ENCODE results near the gene VAV1.
"Not testable (repeated sequence)": the region's sequence is repeated elsewhere in the genome, so short reads cannot be mapped to it uniquely, and the experiment has no call there.

VAV1 gene

DNA sequence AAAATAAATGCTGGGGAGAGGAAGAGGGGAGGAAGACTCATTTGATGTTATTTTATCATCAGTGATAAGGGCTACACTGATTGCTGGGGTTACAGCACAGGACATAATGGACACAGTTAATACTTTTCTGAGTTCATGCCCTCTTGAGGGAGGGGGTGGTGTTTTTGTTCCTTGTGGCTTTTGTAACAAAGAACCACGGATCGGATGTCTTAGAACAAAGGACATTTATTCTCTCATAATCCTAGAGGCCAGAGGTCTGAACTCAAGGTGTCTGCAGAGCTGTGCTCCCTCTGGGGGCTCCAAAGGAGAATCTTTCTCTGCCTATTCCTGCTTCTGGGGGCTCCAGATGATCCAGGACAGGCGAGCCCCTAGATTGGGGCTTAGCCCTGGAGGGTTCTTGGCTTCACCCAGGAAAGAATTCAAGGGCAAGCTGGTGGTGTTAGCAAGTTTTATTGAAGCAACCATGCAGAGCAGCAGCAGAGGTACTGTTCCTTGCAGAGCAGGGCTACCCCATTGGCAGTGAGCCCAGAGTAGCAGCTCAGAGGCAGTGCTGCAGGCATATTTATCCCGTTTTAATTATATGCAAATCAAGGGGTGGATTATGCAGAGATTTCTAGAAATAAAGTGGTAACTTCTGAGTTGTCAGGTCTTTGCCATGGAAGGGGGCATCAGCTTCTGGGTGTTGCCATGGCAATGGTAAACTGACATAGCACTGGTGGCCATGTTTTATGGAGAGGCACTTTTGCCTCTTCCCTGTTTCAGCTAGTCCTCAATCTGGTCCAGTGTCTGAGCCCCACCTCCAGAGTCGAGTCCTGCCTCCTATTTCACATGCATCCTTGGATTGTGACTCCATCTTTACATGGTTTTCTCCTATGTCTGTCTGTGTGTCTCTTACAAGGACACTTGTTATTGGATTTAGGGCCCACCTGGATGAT lies 18.0 kb downstream of the VAV1 start:
- DNase-seq = no peak

DNA sequence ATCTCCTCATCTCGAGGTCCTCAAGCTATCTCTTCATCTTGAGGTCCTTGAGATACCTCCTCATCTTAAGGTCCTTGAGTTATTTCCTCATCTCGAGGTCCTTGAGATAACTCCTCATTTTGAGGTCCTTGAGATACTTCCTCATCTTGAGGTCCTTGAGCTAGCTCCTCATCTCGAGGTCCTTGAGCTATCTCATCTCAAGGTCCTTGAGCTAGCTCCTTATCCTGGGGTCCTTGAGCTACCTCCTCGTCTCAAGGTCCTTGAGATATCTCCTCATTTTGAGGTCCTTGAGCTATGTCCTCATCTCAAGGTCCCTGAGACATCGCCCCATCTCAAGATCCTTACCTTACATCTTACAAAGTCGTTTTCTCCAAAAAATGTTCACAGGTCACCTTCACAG lies 18.7 kb downstream of the VAV1 start:
- DNase-seq = no peak

DNA sequence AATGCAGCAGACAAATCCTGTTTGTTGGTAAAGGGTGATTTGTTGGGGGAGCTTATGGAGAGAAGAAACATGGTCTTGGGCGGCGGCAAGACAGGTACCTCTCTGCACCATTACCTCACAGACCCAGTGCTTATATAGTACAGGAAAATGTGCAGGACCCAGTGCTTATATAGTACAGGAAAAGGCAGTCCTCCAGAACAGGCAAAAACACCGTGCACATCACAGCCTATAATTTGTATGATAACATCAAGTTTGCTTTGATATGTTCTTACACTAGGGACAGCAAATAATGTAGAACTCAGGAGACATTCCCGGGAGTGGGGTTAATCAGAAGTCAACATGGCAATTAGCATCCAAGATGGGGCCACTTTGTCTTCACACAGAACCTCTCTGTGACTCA lies 20.9 kb downstream of the VAV1 start:
- DNase-seq = no peak

GRCh38 chr19:6793973-6794372 lies 21.5 kb downstream of the VAV1 start:
- no peak for DNase-seq

DNA sequence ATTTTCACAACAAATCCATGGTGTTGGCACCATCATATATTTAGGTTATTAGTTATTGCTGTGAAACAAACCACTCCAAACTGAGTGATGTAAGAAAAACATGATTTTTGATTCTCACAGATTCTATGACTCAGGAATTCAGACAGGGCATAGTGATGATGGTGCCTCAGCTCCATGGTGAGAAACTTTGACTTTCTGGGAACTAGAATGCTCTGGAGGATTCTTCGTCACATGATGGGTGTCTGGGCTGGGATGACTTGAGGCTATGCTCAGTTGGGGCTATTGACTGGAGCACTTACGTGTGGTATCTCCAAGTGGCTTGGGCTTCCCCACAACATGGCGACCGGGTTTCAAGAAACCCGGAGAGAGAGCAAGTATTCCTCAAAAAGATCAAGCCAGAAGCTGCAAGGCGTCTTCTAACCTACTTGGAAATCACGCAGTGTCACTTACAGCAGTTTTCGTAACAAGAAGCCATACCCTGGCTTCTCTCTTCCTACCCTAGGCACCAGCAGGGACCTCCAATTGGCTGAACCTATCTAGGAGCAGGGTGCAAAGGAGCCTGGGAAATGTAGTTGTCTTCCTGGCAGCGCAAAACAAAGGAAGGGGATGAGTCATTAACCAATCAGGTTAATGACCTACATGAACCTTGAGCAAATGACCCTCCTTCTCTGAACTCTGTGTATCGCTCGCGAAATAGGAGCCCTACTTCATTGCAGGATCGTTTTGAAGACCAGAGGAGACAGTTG lies 22.4 kb downstream of the VAV1 start:
- no peak for DNase-seq

GRCh38 chr19:6796278-6796677 lies 23.8 kb downstream of the VAV1 start:
- DNase-seq = no peak

- no peak for DNase-seq
These were observed 25.1 kb downstream of the VAV1 start for GRCh38 chr19:6797646-6798045.

DNA sequence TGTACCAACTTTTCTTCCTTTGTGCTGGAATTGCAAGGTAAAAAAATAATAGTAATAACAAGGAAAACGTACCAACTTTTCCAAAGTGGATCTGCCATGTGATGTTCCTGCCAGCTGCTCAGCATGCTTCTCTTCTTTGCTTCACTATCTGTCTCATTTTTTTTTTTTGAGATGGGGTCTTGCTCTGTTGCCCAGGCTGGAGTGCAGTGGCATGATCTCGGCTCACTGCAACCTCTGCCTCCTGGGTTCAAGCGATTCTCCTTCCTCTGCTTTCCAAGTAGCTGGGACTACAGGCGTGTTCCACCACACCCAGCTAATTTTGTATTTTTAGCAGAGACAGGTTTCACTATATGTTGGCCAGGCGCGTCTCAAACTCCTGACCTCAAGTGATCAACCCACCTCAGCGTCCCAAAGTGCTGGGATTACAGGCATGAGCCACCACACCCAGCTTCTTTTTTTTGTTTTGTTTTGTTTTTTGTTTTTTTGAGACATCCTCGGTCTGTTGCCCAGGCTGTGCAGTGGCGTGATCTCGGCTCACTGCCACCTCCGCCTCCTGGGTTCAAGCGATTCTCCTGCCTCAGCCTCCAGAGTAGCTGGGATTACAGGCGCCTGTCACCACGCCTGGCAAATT lies 27.8 kb downstream of the VAV1 start:
- not testable (repeated sequence) for DNase-seq

GRCh38 chr19:6800991-6801484 lies 28.5 kb downstream of the VAV1 start:
- DNase-seq = no peak

GRCh38 chr19:6801485-6802086 lies 29.1 kb downstream of the VAV1 start:
- DNase-seq = peak; percentile 42

DNA sequence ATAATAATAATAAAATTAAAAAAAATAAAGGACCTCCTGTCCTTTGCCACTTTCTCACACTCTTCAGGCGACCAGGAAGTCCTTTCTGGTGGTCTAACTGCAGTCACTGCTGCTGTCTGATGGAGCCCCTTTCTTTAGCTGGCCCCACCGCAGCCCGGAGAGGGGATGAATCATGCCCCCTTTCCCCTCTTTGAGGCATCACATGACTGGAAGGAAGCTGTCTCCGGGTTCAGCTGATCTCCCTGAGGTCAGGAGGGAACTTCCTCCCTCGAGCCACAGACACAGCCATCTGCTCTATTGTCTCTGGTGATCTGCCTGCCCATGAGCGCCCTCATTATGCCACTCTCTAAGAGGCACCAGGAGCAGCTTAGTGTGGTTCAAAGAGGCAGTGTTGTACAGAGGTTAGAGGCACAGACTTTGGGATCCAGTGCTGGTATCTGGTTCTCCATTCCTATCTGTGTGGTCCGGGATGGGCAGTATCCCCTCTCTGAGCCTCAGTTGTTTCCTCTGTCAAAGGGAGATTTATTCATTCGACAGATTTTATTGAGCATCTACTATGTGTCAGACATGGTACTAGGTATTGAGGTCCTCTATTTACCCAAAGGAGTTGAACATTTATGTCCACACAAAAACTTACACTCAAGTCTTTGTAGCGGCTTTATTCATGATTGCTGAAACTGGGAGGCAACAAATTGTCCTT lies 30.0 kb downstream of the VAV1 start:
- peak; percentile 25 for DNase-seq

GRCh38 chr19:6803036-6803404 lies 30.5 kb downstream of the VAV1 start:
- no peak for DNase-seq

DNA sequence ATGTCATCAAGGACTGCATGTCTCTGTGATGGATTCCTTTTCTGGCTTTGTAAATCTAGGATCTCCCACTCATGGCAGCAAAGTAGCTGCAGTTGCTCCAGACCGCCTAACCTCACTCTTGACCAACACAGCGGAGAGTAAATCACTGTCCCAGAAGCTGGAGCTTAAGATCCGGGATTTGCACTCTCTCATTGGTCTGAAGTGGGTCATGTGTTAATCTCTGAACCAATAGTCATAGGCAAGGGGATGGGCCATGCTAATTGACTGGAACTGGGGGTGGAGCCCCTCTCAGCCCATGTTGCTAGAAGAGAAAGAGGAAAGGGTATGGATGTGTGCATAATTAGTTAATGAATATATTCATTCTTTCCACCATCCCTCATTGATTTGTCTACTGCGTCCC lies 34.0 kb downstream of the VAV1 start:
- DNase-seq = no peak

GRCh38 chr19:6807291-6807690 lies 34.8 kb downstream of the VAV1 start:
- DNase-seq = no peak

- no peak for DNase-seq
These were observed 36.0 kb downstream of the VAV1 start for GRCh38 chr19:6808494-6808893.

DNA sequence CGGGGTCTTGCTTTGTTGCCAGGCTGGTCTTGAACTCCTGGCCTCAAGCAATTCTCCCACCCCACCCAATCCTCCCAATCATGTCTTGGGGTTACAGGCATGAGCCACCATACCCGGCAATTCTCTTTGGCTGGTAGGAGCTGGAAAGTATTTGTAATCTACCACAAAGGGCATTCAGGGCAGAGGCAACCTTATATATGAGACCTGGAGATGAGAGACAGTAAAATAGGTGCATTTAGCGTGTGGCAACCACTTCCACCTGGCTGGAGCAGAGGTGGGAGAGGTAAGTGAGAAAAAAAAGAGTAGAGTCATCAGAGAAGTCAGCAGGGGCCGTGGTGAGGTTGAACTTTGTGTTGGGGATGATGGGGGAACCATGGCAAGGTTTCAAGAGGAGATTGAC lies 36.8 kb downstream of the VAV1 start:
- no peak for DNase-seq

DNA sequence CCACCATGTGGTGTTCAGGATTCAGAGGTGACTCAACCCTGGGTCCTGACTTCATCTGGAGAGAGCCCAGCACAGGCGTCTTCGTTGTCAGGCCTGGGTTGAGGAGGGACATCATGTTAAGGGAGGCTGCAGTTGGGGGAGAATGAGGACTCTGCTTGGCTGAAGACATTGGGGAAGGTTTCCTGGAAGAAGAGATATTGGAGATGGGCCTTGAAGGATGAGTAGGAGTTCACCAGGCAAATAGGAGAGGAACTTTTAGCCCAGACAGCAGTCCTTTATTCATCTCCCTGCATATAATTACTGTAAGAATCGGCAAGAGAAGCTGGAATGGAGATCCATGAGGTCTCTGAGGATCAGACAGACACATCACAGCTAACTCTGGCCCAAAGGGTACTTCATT lies 38.9 kb downstream of the VAV1 start:
- no peak for DNase-seq

DNA sequence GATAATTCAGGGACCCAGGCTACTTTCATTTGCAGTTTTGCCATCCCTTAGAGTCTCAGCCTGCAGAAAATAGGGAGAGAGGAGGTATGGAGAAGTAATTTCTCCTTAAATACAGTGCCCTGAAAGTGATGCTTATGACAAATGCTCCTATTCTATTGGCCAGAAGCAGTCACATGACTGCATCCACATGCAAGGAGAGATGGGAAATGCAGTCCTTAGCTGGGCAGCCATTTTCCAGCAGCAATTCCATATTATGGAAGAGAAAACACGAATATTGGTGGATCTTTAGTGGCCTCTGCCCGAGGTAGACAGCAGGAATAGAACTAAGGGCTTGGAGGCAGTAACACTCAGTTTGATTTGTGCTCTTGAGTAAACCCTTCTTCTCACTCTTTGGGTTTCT lies 39.4 kb downstream of the VAV1 start:
- DNase-seq = no peak

DNA sequence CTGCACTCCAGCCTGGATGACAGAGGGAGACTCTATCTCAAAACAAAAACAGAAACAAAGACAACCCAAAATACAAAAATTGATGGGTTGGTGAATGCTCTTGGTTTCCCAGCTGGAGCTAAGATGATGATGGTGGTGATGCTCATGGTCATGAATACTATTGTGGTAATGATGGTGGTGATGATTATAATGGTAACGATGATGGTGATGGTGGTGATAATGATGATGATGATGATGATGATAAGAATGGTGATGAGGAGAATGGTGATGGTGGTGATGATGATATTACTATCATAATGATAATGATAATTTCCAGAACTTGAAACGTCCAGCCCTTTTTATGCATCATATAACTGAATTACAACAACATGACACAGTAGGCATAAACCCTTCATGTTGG lies 40.1 kb downstream of the VAV1 start:
- no peak for DNase-seq

- no peak for DNase-seq
These were observed 41.2 kb downstream of the VAV1 start for GRCh38 chr19:6813659-6814058.

GRCh38 chr19:6817179-6817578 lies 44.7 kb downstream of the VAV1 start:
- DNase-seq = no peak

DNA sequence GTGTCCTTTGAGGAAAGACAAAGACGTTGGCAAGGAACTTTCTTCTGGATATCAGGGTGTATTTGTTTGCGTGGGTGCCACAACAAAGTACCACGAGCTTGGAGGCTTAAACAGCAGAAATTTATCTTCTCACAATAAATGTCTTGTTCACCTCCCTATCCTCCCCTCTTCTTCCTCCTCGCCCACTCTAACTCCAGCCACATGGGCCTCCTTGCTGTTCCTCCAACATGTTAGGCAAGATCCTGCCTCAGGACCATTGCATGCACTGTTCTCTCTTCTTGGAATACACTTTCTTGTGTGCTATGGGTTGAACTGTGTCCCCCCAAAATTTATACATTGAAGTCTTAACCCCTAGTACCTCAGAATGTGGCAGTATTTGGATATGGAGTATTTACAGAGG lies 45.7 kb downstream of the VAV1 start:
- DNase-seq = no peak

- no peak for DNase-seq
These were observed 46.8 kb downstream of the VAV1 start for GRCh38 chr19:6819323-6819722.
